Epidermal melanocyte (primary cell): ENCODE results near the gene NKIRAS2.

Experiments used
- DNase-seq: peaks from one replicate; pipeline ENCODE4 v3.0.0; 2011; ENCODE audit warnings: low spot score; ENCODE audit not compliant: insufficient read length

Gene NKIRAS2

DNA sequence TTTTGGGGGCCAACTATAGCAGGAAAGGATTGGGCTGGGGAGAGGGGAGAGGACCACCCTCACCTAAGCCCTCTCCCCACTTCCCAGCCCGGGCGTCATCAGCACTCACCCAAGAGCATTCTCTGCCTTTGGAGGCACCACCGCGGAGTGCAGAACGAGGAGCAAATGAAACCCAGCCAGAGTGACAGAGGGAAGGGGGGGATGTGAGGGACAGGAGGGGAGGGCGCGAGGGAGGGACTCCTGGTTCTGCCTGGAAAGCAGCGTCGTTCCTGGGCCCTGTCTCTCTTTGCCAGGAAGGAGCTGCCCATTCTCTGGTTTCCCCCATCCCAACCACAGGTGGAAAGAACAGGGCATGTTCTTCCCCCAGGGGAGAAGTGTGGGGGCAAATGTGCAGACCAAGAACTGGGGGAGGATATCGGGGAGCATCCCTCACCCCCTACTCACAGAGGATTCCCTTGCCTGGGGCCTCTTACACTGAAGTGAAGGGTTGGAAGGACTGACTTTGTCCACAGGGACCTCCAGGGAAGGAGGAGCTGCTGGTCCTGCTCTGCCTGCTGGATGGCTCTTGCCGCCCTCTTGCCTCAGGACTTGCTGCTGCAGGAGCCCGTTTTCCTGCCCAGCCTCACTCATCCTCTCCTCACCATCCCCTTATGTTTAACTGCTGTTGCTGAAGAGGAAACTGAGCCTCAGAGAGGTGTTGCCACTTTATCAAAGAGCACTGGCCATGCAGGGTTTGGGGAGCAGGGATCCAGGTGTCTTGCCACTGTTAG lies 34.0 kb downstream of the NKIRAS2 start:
- DNase-seq, result no peak

- DNase-seq, result no peak
Measured at GRCh38 chr17:42055027-42055426, 35.1 kb downstream of the NKIRAS2 start.

- no peak for DNase-seq
Measured at GRCh38 chr17:42055496-42055895, 35.6 kb downstream of the NKIRAS2 start.

- no peak for DNase-seq
Measured at GRCh38 chr17:42056635-42057034, 36.7 kb downstream of the NKIRAS2 start.

DNA sequence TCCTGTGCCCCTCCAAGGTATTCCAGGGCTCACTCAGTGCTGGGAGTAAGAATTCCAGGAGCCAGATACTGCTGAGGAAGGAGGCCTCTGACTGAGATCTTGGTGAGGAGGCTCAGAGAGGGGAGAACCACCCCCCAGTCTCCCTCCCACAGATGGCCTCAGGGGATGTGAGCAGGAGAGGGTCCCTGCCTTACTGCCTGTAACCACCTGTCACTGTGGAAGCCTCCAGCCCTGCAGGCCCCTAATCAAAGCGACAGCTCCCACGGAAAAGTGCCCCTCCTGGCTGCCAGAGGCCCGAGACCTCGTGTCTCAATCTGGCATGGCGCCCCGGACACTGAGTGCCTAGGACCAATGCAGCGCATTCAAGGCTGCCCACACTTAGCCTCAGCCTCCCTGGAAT lies 38.2 kb downstream of the NKIRAS2 start:
- no peak for DNase-seq

GRCh38 chr17:42059815-42060214 lies 39.9 kb downstream of the NKIRAS2 start:
- no peak for DNase-seq

DNA sequence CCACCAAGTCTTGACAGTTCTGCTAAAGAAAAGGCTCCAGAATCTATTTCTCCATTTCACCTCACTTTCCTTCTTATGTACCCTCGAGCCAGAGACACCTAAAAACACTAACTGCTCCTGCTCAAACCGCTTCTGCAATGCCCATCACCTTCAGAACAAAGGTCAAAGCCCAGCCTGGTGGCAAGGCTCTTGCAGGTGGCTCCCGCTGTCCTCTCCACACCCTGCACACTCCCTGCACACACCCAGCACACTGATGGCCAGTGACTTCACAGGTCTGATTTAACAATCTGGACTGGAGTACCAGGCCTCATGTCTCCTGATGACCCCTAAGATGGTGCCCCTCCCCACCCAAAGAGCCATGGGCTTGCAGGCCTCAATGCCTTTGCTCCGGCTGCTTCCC lies 40.3 kb downstream of the NKIRAS2 start:
- no peak for DNase-seq

DNA sequence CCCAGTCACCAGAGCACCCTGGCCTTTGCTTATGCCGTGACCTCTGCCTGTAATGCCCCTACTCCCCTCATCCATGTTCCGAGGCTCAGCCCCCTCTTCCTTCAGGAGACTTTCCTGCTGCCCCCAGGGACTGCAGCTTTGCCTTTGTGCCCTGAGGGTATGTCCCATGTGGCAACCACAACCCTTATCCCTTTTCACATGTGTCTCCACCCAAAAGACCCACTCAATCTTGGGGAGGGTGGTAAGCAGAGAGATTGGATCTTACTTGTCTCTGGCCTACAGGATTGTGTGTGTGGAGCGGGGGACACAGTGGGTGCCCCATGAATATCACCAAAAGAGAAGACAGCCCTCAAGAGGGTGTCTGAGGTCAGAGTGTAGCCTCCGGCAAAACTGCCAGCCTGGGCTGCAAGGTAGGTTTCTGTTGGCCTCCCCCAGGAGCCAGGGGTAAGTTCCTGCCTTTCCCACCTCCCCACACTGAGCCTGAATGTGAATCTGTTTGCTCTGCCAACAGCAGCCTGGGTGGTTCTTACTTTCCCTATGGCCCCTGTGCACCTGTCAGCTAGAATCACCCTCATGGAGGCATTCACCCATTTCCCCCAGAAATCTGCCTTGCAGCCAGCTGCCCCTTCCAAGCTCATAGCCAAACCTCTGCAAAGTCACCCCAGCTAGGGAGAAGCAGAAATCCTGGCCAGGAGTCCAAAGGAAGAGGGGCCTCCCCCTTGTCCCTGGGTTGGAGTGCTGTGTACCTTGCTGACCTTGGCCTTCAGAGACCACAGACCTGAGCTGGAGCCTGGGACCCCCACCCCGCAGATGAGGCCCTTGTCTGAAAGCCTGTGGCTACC lies 42.0 kb downstream of the NKIRAS2 start:
- DNase-seq, result no peak

GRCh38 chr17:42062681-42063080 lies 42.8 kb downstream of the NKIRAS2 start:
- no peak for DNase-seq

- DNase-seq, result no peak
Measured at GRCh38 chr17:42065201-42065600, 45.3 kb downstream of the NKIRAS2 start.

- no peak for DNase-seq
Measured at GRCh38 chr17:42067371-42068091, 47.6 kb downstream of the NKIRAS2 start.

DNA sequence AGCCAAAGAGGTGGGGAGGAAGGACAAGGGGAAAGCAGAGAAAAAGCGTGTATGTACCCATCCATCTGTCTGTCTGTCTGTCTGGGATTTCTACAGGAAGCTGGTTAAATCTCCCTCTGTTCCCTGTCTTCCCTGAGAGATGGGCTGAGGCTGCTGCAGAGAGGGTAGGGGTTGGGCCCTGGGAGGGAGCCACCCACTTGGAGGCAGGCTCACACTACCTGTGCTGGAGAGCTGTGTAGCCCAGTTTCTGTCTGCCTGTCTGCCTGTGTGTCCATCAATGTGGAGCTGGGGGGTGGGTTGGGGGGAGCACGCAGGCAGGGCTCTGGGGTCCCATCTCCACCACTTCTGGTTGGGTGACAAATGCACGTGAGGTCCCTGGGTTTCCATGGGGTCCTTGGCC lies 49.1 kb downstream of the NKIRAS2 start:
- no peak for DNase-seq

DNA sequence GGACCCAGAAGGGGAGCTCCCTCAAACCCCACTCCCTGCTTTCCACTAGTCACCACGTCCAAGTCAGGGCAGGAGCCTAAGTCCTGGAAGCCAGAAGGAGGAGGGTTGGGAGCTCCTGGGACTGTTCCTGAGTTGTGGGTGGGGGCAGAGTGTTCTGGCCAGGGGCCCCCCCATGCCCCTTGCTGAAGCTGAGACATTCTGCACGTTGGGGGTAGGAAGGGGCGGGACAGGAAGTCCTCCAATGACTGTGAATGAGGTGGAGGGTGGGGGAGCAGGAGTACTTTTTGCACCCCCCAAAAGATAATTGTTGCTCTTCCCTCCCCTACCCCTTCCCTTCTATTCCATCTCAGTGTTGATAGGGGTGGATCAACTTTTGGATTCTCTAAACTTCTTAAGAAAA lies 51.9 kb downstream of the NKIRAS2 start:
- DNase-seq, result no peak

DNA sequence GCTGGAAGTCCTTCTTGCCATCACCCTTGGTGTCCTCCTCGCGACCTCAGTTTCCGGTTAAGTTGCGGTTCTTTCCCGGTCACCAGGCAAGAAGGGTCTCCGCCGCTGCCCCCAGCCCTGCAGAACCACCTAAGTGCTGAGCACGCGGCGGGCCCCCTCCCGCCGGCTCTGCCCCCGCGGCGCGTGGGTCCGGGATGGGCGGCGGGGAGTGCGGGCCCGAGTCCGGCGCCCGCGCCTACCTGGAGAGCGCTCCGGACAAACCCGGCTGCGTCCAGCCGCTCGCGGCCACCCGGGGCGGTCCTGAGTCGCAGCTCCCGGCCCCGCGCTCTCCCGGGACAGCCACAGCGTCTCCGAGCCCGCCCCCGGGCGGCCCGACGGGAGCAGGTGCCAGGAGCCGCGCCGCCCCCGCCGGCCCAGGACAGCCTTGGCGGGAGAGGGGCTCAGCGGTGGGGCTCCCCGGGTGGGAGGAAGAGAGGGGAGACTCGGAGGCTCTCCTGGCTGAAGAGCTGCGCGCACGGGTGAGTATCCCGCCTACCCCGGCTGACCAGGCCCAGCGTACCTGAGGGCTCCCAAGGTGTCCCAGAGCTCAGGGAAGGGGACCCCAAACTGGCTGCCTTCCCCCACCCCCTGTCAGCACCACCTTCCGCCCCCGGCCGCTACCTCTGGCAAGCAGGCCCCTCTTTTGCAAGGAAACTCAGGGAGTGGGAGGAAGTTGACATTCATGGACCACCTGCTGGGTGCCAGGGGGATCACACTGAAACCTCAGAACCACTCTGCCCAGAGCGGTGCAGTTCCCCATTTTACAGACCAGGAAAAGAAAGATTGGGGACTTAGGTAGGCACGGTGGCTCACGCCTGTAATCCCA lies 52.7 kb downstream of the NKIRAS2 start:
- no peak for DNase-seq
